Measurements from ENCODE around the gene ARHGAP44. TPM values are rescaled to one million over a fixed set of nuclear protein-coding genes. Genes with fewer than 3 reads are reported as not detected.

The ARHGAP44 gene
- total RNA-seq, 1 donor from 2014 or later = 0.20 TPM

- no peak for DNase-seq (ENCODE audit: low read depth in 2 of 2)
Measured at GRCh38 chr17:12896180-12896785, 107.0 kb downstream of the ARHGAP44 start.

- no peak for DNase-seq (ENCODE audit: low read depth in 2 of 2)
Measured at GRCh38 chr17:12898110-12898509, 108.8 kb downstream of the ARHGAP44 start.

DNA sequence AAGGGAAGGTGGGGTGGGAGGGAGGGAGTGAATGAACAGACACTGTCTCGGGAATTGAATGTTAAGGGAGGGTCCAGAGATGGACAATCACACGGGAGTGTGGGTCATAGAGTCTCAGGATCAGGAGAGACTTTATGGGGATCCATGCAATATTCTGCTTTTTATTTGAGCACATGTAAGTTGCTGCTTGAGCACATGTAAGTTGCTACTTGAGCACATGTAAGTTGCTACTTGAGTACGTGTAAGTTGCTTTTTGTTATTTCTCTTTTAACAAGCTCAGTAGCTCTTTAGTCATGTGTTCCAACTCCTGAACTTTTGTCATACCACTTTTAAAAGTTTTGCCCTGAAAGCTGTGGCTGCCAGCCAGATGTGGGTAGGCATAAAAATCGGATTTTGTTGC lies 110.3 kb downstream of the ARHGAP44 start:
- DNase-seq (ENCODE audit: low read depth in 2 of 2) = no peak

DNA sequence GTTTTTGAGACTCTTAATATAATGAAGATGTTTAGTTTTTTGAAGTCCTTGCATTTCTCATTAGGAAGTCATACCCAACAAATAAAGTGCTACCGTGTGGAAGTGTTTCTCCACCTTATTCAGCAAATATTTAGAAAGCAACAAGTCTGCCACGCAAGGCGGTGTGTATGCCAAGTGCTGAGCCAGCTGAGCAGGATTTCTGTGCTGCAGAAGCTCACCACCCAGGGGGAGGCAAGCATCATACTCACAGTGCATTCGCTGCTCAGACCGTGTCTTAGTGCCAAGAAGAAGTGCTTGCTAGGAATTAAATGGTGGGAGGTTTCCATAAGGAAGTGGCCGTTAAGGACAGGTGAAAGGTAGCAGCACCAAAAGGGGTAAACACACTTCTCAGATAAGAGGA lies 111.2 kb downstream of the ARHGAP44 start:
- no peak for DNase-seq (ENCODE audit: low read depth in 2 of 2)

DNA sequence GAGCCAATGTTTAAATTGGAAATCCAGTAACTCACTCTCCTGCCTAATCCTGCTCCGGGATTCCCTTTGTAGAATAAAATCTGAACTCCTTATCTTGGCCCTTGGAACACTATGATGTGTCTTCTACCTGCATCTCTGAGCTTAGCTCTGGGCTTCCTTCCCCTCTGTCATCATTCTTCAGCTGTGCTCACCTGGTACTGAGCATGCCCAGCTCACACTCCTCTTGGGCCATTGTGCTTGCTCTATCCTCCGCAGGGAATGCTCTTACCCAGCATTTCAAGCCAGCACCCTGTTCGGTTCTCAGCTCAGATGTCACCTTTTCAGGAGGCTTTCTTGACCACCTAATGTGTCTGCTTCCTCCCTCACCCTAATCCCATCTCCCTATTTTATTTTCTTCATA lies 112.7 kb downstream of the ARHGAP44 start:
- no peak for DNase-seq (ENCODE audit: low read depth in 2 of 2)

DNA sequence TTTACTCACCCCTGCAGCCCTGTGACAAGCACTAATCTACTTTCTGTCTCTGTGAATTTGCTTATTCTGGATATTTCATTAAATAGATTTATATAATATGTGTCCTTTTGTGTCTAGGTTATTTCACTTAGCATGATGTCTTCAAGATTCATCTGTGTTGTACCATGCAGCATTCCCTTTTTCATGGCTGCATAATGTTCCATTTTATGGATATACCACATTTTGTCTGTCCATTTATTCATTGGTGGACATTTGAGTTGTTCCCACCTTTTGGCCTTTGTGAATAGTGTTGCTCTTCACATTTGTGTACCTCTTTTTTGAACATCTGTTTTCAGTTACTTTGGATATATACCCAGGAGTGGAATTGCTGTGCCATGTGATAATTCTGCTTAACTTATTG lies 118.2 kb downstream of the ARHGAP44 start:
- no peak for DNase-seq (ENCODE audit: low read depth in 2 of 2)

- no peak for DNase-seq (ENCODE audit: low read depth in 2 of 2)
Measured at GRCh38 chr17:12909046-12909445, 119.7 kb downstream of the ARHGAP44 start.

DNA sequence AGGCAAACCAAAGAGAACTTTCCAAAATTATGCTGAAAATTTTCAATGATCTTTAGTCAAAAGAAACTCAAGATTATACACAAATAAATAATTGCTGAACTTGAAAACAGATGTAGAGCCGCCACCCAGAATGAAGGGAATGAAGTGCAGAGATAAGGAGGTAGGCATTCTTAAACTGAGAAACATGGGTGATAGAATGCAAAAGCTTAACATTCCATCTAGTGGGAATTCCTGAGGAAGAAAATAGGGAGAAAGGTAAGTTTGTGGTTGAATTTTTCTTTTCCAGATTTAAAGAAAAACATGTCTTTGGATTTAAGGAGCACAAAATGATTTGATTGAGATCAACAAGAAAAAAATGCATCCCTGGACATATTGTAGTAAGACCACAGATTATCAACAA lies 120.2 kb downstream of the ARHGAP44 start:
- no peak for DNase-seq (ENCODE audit: low read depth in 2 of 2)

DNA sequence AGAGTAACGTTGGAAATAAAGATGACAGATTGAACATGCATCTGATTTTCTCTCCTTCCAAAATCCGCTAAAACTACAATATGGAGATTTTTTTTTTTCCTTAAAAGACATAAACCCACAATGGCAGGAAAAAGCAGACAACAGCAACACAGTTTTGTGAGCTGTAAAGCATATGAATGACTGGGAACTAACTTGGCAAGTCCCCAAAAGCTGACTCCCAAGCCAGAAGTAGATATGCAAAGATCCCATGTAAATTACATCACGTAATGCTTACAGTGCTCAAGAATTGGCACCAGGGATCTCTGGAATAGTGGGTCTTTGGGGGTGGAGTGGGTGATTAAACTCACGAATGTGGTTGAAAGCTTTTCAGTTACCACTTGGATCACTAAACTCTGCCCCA lies 121.9 kb downstream of the ARHGAP44 start:
- DNase-seq (ENCODE audit: low read depth in 2 of 2) = no peak

- DNase-seq (ENCODE audit: low read depth in 2 of 2) = no peak
Measured at GRCh38 chr17:12917399-12917798, 128.1 kb downstream of the ARHGAP44 start.

DNA sequence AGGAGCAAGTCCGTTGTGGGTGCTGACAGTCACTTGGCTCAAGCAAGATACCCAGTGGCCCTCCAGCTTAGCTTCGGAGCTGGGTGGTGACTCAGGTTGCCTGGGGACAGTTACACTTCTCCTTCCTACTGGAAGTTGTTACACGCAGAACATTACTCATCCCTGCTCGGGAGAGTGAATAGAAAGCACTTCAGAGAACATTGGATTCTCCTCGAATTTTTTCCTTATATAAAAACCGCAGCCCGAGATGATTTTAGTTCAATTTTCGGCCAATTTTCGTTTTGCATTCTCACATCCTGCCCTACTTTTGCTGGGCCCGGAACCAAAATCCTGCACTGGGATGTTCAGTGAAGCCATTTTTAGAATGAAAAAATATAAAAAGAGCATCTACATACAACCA lies 128.8 kb downstream of the ARHGAP44 start:
- no peak for DNase-seq (ENCODE audit: low read depth in 2 of 2)

DNA sequence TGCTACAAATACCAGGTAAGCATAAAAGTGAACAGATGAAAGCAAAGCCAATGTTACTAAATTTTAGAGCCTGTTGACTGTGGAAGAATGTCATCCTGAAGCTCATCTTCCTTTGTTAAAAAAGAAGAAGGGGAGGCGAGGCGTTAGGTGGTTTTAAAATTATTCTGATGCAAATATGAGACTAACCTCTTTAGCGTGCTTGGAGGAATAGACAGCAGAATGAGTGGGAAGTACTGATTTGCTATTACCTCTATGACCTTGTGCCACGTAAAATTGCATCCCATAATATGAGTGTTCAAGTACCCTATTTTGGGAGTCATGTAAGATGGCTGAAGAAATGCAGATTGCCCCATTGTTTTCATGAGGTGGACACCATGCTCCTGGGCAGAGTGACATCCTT lies 132.8 kb downstream of the ARHGAP44 start:
- no peak for DNase-seq (ENCODE audit: low read depth in 2 of 2)

- DNase-seq (ENCODE audit: low read depth in 2 of 2) = no peak
Measured at GRCh38 chr17:12924614-12925013, 135.3 kb downstream of the ARHGAP44 start.

DNA sequence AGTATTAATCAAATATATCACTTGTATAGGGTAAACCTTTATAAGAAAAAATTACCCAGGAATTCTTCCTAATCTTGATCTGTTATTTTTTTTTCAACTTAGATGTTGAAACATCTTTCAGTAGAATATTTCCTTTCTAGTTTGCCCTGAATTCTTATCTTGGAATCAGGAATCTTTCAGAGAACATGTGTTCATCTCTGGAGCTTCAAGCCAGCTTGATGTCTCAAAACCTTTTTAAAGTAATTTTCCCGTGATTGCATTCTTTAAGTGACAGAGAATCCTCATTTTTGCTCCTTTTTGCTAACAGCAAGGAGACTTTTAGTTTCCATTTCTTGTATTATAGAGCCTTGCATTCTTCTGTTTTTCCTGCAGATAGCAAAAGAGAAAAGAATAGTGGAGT lies 137.7 kb downstream of the ARHGAP44 start:
- no peak for DNase-seq (ENCODE audit: low read depth in 2 of 2)

DNA sequence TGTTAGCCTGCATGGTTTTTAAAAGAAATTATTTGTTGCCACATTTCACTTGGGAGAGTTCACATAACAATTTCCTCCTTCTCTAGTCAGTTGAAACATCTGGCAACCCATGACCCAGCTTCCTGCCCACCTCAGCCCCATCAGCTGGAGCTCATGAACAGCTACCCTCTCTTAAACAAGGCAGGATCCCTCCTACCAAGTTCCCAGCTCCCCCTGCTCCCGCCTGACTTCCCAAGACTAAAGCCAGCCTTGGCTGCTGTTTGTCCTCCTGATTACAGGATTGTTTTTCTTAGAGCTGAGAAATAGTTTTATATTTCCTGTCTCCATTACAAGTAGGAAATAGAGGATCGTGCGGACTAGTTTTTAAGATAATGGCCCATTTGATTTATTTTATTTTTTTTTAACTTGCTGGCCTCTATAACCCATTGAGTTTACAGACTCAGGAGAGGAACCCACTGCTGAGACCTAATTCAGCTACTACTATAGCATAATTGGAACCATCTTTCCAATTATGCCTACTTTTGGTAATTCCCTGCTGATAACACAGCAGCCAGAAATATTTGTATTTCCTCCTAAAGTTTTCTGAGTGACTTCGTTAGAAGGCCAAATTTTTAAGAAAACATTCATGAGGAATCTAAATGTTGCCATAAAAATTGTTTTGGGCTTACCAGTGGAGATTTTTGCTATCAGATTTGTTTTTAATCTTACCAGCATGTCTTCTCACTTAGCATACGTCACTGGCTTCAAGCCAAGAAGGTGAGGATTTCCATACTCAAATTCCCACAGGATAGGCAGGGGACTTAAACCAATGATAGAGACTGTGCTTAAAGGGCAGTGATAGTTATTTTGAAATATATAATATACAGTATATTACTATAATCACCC lies 138.5 kb downstream of the ARHGAP44 start:
- peak in 1 of 2 donors; percentile 5 for DNase-seq (ENCODE audit: low read depth in 2 of 2)

DNA sequence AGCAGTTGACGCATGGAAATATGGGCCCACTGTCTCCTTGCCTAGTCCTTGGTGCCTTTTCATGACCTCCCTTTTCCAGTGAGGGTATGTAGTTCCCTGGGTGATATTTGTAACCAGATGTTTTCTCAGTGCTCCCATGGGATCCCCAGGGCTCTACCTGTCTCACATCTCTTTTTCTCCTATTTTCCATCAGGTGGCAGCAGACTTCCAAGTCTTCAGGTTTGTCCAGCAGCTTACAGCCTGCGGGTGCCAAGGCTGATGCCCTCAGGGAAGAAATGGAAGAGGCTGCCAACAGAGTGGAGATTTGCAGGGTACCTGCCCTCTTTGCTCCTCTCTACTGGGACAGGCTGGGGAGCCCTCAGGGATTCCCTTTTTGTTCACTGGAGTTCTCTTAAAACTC lies 139.4 kb downstream of the ARHGAP44 start:
- no peak for DNase-seq (ENCODE audit: low read depth in 2 of 2)

- DNase-seq (ENCODE audit: low read depth in 2 of 2) = no peak
Measured at GRCh38 chr17:12936501-12936900, 147.2 kb downstream of the ARHGAP44 start.

DNA sequence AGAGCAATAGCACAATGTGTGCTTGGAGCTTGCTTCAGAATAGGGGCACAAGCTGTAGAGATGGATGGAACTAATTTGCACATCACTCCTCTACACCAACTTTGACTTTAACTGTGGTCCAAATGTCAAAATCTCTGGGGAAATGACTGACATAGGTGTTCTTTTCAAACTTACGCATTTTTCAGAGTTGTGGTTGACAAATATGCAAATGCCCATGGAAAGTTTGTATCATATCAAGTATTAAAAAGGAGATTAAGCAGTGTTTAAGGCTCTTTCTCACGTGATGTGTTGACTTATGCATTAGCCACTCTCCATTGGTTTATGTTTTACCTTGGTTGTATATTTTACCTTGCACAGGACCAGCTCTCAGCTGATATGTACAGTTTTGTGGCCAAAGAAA lies 151.4 kb downstream of the ARHGAP44 start:
- DNase-seq (ENCODE audit: low read depth in 2 of 2) = no peak

GRCh38 chr17:12947047-12947446 lies 157.7 kb downstream of the ARHGAP44 start:
- DNase-seq (ENCODE audit: low read depth in 2 of 2) = no peak

GRCh38 chr17:12952012-12952411 lies 162.7 kb downstream of the ARHGAP44 start:
- no peak for DNase-seq (ENCODE audit: low read depth in 2 of 2)

DNA sequence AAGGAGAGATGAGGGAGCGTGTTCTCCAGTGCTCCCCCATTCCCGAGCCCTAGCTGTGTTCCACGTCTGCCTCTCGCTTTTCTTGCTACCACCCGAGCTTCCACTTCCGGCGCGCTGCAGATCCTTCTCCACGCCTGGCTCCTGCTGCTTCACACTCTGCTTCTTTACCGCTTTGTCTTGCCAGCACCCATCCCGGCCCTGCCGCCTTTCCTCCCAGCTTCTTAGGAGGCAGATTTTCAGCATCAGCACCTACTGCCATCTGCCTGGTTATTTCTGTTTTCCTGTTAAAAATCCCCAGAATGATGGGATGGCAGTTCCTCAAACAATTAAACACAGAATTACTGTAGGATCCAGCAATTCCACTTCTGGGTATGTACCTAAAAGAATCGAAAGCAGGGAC lies 163.9 kb downstream of the ARHGAP44 start:
- DNase-seq (ENCODE audit: low read depth in 2 of 2) = no peak

GRCh38 chr17:12955521-12955920 lies 166.2 kb downstream of the ARHGAP44 start:
- DNase-seq (ENCODE audit: low read depth in 2 of 2) = no peak

DNA sequence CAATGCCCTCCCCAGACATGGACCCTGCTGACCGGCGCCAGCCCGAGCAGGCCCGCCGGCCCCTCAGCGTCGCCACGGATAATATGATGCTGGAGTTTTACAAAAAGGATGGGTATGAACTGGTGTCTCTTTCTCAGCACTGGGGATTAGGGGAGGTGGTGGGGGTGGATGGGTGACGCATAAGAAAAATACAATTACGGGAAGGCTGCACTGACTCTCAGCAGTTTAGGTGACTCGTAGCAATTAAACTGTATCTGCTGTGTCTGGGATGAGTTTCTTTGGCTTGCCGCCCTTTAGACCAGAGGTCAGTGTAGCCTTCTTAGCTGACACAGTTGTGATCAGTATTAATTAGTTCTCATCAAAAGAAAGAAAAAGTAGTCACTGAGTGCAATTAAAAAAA lies 169.5 kb downstream of the ARHGAP44 start:
- no peak for DNase-seq (ENCODE audit: low read depth in 2 of 2)

Data from lung microvascular endothelial cell (primary cell).